Right atrium auricular region (tissue), 2 donors: Measurements from ENCODE around the gene UGT1A10. TPM values are rescaled to one million over a fixed set of nuclear protein-coding genes. Genes with fewer than 3 reads are reported as not detected.

Experiments
- DNase-seq: peaks from one replicate; pipeline ENCODE4 v3.0.0-alpha.2; 2019; ENCODE audit warnings: low spot score
- H3K27ac ChIP-seq, 2 donors: fragments of 200-600 bp; sonication (generic); 1 replicate in 1 of 2; 2 replicates in 1 of 2; pipeline ENCODE4 v1.5.1; 2016 to 2019
- H3K27me3 ChIP-seq, 2 donors: fragments of 200-600 bp; sonication (generic); one replicate each; pipeline versions ENCODE4 v1.5.1 to v1.6.0; 2017 to 2019
- H3K36me3 ChIP-seq: fragments of 200-600 bp; sonication (generic); one replicate; pipeline ENCODE4 v1.5.1; 2016
- H3K4me1 ChIP-seq, 2 donors: fragments of 200-600 bp; sonication (generic); one replicate each; pipeline versions ENCODE4 v1.5.1 to v1.6.0; 2017 to 2019
- H3K4me3 ChIP-seq, 2 donors: fragments of 200-600 bp; sonication (generic); 1 replicate in 1 of 2; 2 replicates in 1 of 2; pipeline ENCODE4 v1.5.1; 2017 to 2019; ENCODE audit warnings: mild to moderate bottlenecking in 1 of 2, moderate library complexity in 1 of 2
- H3K9me3 ChIP-seq, 2 donors: fragments of 200-600 bp; sonication (generic); one replicate each; pipeline ENCODE4 v1.5.1; 2019
- total RNA-seq, 2 donors: library from RNA; depleted of rRNA; stranded (reverse); fragments of >200 nt; gene quantifications; one replicate each; pipeline ENCODE4 v1.1.0, GENCODE V29; 2016
- TF ChIP-seq, protein P1 (sequence below), 2 donors: fragments of 200-600 bp; sonication (generic); IDR thresholded peaks; one replicate each; pipeline ENCODE4 v1.5.1; 2019; ENCODE audit warnings: antibody characterized with exemption in 2 of 2

Gene UGT1A10
- total RNA-seq, 2 donors from 2014 or later: not detected

DNA sequence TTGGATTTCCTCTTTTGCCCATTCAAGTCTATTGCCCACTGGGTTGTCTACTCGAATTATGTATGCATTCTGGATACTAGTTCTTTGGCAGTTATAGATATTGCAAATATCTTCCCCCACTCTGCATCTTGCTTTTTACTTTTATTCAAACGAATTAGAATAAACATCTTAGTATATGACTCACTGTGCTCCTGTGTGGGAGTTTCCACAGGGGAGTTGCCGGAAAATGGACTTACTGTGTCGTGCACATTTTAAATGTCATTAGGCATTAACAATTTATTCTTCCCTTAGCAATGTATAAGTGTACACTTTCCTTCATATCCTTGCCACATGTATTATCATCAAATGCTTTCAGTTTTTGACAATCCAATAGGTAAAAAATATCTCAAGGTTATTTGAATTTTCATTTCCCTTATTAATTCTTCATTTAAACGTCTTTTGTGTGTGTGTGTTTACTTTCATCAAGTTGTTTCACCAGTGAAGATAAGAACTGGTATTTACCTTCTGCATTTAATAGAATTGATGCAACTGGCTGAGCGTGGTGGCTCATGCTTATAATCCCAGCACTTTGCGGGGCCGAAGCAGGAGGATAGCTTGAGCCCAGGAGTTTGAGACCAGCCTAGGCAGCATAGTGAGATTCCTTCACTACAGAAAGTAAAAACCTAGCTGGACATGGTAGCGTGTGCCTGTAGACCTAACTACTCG is 71.8 kb downstream of the UGT1A10 start:
- Histone ChIP-seq H3K27me3 (no peaks in the 10 kb centered on the region), H3K4me3 (no peak overlapping the region), H3K9me3 (peaks cover 0 to 6% of the 10 kb centered on the region in 2 donors), H3K4me1 (no peaks in the 10 kb centered on the region), H3K27ac (no peak overlapping the region), H3K36me3 (no peaks in the 10 kb centered on the region)
- TF ChIP-seq, protein P1, sequence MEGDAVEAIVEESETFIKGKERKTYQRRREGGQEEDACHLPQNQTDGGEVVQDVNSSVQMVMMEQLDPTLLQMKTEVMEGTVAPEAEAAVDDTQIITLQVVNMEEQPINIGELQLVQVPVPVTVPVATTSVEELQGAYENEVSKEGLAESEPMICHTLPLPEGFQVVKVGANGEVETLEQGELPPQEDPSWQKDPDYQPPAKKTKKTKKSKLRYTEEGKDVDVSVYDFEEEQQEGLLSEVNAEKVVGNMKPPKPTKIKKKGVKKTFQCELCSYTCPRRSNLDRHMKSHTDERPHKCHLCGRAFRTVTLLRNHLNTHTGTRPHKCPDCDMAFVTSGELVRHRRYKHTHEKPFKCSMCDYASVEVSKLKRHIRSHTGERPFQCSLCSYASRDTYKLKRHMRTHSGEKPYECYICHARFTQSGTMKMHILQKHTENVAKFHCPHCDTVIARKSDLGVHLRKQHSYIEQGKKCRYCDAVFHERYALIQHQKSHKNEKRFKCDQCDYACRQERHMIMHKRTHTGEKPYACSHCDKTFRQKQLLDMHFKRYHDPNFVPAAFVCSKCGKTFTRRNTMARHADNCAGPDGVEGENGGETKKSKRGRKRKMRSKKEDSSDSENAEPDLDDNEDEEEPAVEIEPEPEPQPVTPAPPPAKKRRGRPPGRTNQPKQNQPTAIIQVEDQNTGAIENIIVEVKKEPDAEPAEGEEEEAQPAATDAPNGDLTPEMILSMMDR (IDR thresholded peaks at IDR 0.05): no peak
- no peak for DNase-seq

GRCh38 chr2:233708942-233709341 is 72.7 kb downstream of the UGT1A10 start:
- Histone ChIP-seq H3K27ac (no peak overlapping the region), H3K36me3 (no peaks in the 10 kb centered on the region), H3K9me3 (peaks cover 0 to 6% of the 10 kb centered on the region in 2 donors), H3K4me3 (no peak overlapping the region), H3K27me3 (no peaks in the 10 kb centered on the region), H3K4me1 (no peaks in the 10 kb centered on the region)
- no peak for DNase-seq
- TF ChIP-seq, protein P1 (IDR thresholded peaks at IDR 0.05): no peak

GRCh38 chr2:233711312-233712008 is 75.2 kb downstream of the UGT1A10 start:
- peak; percentile 61 for DNase-seq
- TF ChIP-seq, protein P1 (IDR thresholded peaks at IDR 0.05): peak; percentile 60 to 77
- Histone ChIP-seq H3K4me1 (no peaks in the 10 kb centered on the region), H3K27ac (no peak overlapping the region), H3K36me3 (no peaks in the 10 kb centered on the region), H3K27me3 (no peaks in the 10 kb centered on the region), H3K4me3 (no peak overlapping the region), H3K9me3 (no peaks in the 10 kb centered on the region)

DNA sequence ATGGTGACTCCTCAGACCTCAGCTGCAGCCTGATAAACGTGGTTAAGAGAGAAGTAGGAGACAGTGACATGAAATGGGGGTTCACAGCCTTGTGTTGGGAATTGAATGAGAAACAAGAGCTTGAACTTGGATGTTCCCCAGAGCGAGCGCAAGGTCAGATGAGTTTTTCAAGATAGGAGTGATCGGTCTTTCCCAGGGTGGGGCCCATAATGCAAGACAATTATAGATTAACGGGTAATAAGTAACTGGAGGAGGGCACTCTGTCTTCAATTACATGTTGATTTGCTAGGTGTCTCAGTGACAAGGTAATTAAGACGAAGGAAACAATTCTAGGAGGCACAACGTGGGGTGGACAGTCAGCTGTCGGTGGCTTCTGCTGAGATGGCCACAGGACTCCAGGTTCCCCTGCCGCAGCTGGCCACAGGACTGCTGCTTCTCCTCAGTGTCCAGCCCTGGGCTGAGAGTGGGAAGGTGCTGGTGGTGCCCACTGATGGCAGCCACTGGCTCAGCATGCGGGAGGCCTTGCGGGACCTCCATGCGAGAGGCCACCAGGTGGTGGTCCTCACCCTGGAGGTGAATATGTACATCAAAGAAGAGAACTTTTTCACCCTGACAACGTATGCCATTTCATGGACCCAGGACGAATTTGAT is 76.5 kb downstream of the UGT1A10 start, which contains the start of gene UGT1A5:
UGT1A5 (plus strand) TSS at position 297 of the 651 bp plus-strand sequence; CDS start at position 382, 85 bp downstream.
- no peak for DNase-seq
- H3K9me3 ChIP-seq: no peaks in the 10 kb centered on the region
- H3K27ac ChIP-seq: no peak within 1 kb of the TSS
- no peaks in the 10 kb centered on the region for H3K4me1 ChIP-seq
- TF ChIP-seq, protein P1 (IDR thresholded peaks at IDR 0.05): no peak
- H3K4me3 ChIP-seq: no peak within 1 kb of the TSS
- no peaks in the 10 kb centered on the region for H3K36me3 ChIP-seq
- no peaks in the 10 kb centered on the region for H3K27me3 ChIP-seq

GRCh38 chr2:233713262-233713615 is 77.0 kb downstream of the UGT1A10 start:
- DNase-seq: no peak
- Histone ChIP-seq H3K27ac (no peak overlapping the region), H3K4me1 (no peaks in the 10 kb centered on the region), H3K36me3 (no peaks in the 10 kb centered on the region), H3K4me3 (no peak overlapping the region), H3K27me3 (no peaks in the 10 kb centered on the region), H3K9me3 (no peaks in the 10 kb centered on the region)
- TF ChIP-seq, protein P1 (IDR thresholded peaks at IDR 0.05): no peak
